OCI-LY1 (cell line): ENCODE data around the gene B4GALT6.

Source experiments
- CTCF ChIP-seq: fragments of 200-600 bp; sonication (generic), shearing (Covaris generic); IDR thresholded peaks from 2 replicates; pipeline ENCODE4 v1.5.1; 2017; ENCODE audit warnings: mild to moderate bottlenecking, antibody characterized with exemption, low read length, moderate library complexity, mixed read lengths
- EZH2 ChIP-seq: fragments of 200-600 bp; sonication (generic), shearing (Covaris generic); IDR thresholded peaks from 2 replicates; pipeline ENCODE4 v1.8.0; 2017; ENCODE audit warnings: borderline replicate concordance, mixed run types, mild to moderate bottlenecking, antibody characterized with exemption, low read length, moderate library complexity, mixed read lengths

DNA sequence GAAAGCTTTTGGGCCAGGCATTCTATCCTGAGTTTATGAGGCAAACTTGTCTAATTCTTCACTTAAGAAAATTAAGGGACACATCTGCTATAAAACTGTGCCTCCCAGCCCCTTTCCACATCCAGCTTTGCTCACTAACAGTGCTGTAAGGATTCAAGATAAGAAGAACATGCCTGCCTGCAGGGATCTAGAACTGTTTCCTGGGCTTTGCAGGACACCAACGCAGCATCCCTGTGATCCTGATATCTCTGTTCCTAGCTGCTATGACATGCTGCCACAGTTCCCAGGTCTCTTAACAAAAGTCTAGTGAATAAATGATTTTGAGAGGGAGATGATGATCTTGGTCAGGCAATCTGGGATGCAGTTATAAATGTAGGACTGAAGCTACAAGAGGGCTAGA lies 12.4 kb downstream of the B4GALT6 start:
- no peak for TF ChIP-seq CTCF
- no peak for TF ChIP-seq EZH2
